SK-N-SH treated with all-trans-retinoic acid at 6 μM for 48 hours (cell line): Measurements from ENCODE around the gene MEIS1.

Experiments used
- ATAC-seq: fragments of 200-7000 bp; cut with Tn5 transposase; 3 replicates; pipeline ENCODE4 v1.9.1; 2020; ENCODE audit warnings: mild to moderate bottlenecking, moderate library complexity
- ARNTL ChIP-seq: fragments of 450-650 bp; formaldehyde crosslinking; IDR thresholded peaks from 2 replicates; pipeline ENCODE4 v1.5.0; 2020; ENCODE audit warnings: low read depth, mild to moderate bottlenecking, moderate library complexity, borderline replicate concordance
- BACH2 ChIP-seq: fragments of 250-450 bp; sonication (Bioruptor Pico); IDR thresholded peaks from 2 replicates; pipeline ENCODE4 v1.9.0; 2021; ENCODE audit warnings: mild to moderate bottlenecking, borderline replicate concordance
- CSDC2 ChIP-seq: fragments of 250-450 bp; sonication (Bioruptor Pico); IDR thresholded peaks from 2 replicates; pipeline ENCODE4 v1.5.0; 2020; ENCODE audit warnings: mild to moderate bottlenecking, moderate library complexity
- CSRNP3 ChIP-seq: fragments of 250-450 bp; sonication (Bioruptor Pico); IDR thresholded peaks from 2 replicates; pipeline ENCODE4 v1.5.1; 2021; ENCODE audit warnings: mild to moderate bottlenecking, moderate library complexity
- ESRRG ChIP-seq: fragments of 250-450 bp; sonication (Bioruptor Pico); IDR thresholded peaks from 2 replicates; pipeline ENCODE4 v1.6.1; 2021; ENCODE audit warnings: mild to moderate bottlenecking
- OSR1 ChIP-seq: fragments of 250-450 bp; sonication (Bioruptor Pico); IDR thresholded peaks from 2 replicates; pipeline ENCODE4 v1.8.0; 2022; ENCODE audit warnings: moderate library complexity, mild to moderate bottlenecking, inconsistent platforms
- PPARA ChIP-seq: fragments of 250-450 bp; sonication (Bioruptor Pico); IDR thresholded peaks from 2 replicates; pipeline ENCODE4 v1.5.0; 2020; ENCODE audit warnings: mild to moderate bottlenecking, borderline replicate concordance
- TCF4 ChIP-seq: fragments of 250-450 bp; sonication (Bioruptor Pico); IDR thresholded peaks from 2 replicates; pipeline ENCODE4 v1.8.0; 2021; ENCODE audit warnings: mild to moderate bottlenecking, moderate library complexity, borderline replicate concordance
- TOX ChIP-seq: fragments of 250-450 bp; sonication (Bioruptor Pico); IDR thresholded peaks from 2 replicates; pipeline ENCODE4 v1.8.0; 2021; ENCODE audit warnings: mild to moderate bottlenecking, moderate library complexity, borderline replicate concordance
- ZC3H10 ChIP-seq: fragments of 250-450 bp; sonication (Bioruptor Pico); IDR thresholded peaks from 2 replicates; pipeline ENCODE4 v1.5.1; 2021; ENCODE audit warnings: mild to moderate bottlenecking, moderate library complexity
- ZFP30 ChIP-seq: fragments of 450-650 bp; formaldehyde crosslinking; IDR thresholded peaks from 2 replicates; pipeline ENCODE4 v1.5.0; 2022; ENCODE audit warnings: mild to moderate bottlenecking, moderate library complexity
- ZNF565 ChIP-seq: fragments of 450-650 bp; formaldehyde crosslinking; conservative IDR thresholded peaks from 2 replicates; pipeline ENCODE4 v1.5.0; 2020; ENCODE audit warnings: low read depth, mild to moderate bottlenecking, moderate library complexity
- ZNF8 ChIP-seq: fragments of 450-650 bp; formaldehyde crosslinking; IDR thresholded peaks from 2 replicates; pipeline ENCODE4 v1.5.0; 2020; ENCODE audit warnings: mild to moderate bottlenecking, moderate library complexity
- TF ChIP-seq, protein P1 (sequence below): fragments of 250-450 bp; sonication (Bioruptor Pico); IDR thresholded peaks from 2 replicates; pipeline ENCODE4 v1.8.0; 2021; ENCODE audit warnings: low read depth, mild to moderate bottlenecking, moderate library complexity, borderline replicate concordance
- TF ChIP-seq, protein P2 (sequence below): fragments of 250-450 bp; sonication (Bioruptor Pico); IDR thresholded peaks from 2 replicates; pipeline ENCODE4 v1.8.0; 2020; ENCODE audit warnings: mild to moderate bottlenecking, moderate library complexity, borderline replicate concordance

MEIS1 gene

DNA sequence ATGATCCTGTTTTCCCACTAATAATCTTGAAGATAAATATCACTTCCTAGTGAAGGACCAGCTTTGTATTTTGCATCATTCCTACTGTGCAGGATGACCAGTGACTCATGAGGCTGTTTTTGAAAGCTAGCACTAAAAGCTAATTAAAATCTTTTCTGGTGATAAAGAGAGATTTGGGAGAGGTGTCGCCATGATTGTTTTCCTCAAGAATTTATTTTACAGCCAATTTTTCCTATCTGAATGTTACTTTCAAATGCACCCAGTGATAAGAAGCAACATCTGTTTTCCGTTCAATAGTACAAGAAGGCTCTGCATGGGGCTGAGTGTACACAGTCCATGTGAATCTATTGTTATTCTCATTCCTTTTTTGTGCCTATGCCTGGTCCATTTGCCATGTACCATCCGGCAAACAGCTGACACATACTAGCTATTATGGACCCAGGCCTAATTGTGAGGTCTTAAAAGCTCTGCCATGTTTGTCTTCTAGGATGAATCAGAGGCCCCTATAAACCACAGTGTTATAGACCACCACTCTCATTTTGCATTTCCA, 28.4 kb downstream of the MEIS1 start:
- ATAC-seq, result no peak
- TF ChIP-seq TCF4 (CRISPR knock-in tag) (peak; percentile 28; the same call in 1 of the 2 replicates), ZNF8 (CRISPR knock-in tag) (no peak), ZFP30 (CRISPR knock-in tag) (no peak), CSRNP3 (CRISPR knock-in tag) (no peak)
- TF ChIP-seq, protein P1, sequence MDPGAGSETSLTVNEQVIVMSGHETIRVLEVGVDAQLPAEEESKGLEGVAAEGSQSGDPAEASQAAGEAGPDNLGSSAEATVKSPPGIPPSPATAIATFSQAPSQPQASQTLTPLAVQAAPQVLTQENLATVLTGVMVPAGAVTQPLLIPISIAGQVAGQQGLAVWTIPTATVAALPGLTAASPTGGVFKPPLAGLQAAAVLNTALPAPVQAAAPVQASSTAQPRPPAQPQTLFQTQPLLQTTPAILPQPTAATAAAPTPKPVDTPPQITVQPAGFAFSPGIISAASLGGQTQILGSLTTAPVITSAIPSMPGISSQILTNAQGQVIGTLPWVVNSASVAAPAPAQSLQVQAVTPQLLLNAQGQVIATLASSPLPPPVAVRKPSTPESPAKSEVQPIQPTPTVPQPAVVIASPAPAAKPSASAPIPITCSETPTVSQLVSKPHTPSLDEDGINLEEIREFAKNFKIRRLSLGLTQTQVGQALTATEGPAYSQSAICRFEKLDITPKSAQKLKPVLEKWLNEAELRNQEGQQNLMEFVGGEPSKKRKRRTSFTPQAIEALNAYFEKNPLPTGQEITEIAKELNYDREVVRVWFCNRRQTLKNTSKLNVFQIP (CRISPR knock-in tag), result no peak

DNA sequence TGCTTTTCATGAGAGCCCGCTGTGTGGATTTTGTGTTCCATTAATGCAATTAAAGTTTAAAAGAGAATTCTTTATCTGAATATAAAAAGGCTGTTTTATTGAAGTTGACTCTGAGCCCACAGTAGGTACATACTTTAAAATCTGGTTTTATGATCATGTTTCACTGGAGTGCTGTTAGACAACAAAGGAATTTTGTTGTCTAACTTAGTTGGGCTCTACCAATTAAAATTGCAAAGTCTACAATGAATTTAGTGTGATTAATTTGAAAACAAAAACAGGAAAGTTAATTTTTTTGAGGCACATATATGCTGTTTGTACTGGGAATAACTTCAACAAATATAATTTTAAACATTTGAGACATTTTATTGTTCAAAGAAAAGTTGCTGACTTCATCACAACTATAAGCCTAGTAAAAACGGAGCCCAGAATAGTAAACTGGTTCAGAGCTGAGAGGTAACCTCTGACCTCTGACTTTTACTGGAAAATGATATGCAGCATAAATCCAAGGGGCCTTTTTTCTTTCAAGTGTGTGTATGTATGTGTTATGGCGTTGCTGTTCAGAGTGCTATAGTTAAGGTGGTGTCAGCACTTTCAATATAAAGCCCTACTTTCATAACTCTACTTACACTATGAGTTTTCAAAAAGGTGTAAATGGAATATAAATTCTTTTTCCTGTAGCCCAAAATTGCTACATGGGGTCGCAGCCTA, 30.2 kb downstream of the MEIS1 start:
- ATAC-seq, result no peak
- TF ChIP-seq ESRRG (CRISPR knock-in tag) (no peak), ZNF8 (CRISPR knock-in tag) (no peak), ZNF565 (no peak), BACH2 (CRISPR knock-in tag) (no peak), ARNTL (CRISPR knock-in tag) (no peak), TOX (CRISPR knock-in tag) (no peak), ZC3H10 (CRISPR knock-in tag) (no peak), ZFP30 (CRISPR knock-in tag) (no peak), PPARA (CRISPR knock-in tag) (no peak)
- TF ChIP-seq, protein P1 (CRISPR knock-in tag), result no peak

- no peak for ATAC-seq
- TF ChIP-seq ESRRG (CRISPR knock-in tag) (no peak), OSR1 (no peak), TCF4 (CRISPR knock-in tag) (no peak), ZC3H10 (CRISPR knock-in tag) (no peak), ZNF565 (no peak), ARNTL (CRISPR knock-in tag) (no peak)
These were observed 31.5 kb downstream of the MEIS1 start for GRCh38 chr2:66466433-66466832.

- ATAC-seq, result no peak
- TF ChIP-seq TCF4 (CRISPR knock-in tag), result no peak
These were observed 32.8 kb downstream of the MEIS1 start for GRCh38 chr2:66467718-66468117.

GRCh38 chr2:66469214-66469902, 34.4 kb downstream of the MEIS1 start:
- ATAC-seq, result no peak
- TF ChIP-seq CSDC2, result no peak
- TF ChIP-seq, protein P2, sequence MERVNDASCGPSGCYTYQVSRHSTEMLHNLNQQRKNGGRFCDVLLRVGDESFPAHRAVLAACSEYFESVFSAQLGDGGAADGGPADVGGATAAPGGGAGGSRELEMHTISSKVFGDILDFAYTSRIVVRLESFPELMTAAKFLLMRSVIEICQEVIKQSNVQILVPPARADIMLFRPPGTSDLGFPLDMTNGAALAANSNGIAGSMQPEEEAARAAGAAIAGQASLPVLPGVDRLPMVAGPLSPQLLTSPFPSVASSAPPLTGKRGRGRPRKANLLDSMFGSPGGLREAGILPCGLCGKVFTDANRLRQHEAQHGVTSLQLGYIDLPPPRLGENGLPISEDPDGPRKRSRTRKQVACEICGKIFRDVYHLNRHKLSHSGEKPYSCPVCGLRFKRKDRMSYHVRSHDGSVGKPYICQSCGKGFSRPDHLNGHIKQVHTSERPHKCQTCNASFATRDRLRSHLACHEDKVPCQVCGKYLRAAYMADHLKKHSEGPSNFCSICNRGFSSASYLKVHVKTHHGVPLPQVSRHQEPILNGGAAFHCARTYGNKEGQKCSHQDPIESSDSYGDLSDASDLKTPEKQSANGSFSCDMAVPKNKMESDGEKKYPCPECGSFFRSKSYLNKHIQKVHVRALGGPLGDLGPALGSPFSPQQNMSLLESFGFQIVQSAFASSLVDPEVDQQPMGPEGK (CRISPR knock-in tag), result no peak
- TF ChIP-seq, protein P1 (CRISPR knock-in tag), result no peak
